EH (cell line): ENCODE data around the gene AMOTL1.
"Not testable (repeated sequence)": the region's sequence is repeated elsewhere in the genome, so short reads cannot be mapped to it uniquely, and the experiment has no call there.

Source experiments
- DNase-seq: peaks from one replicate; pipeline ENCODE4 v3.0.0-alpha.2; 2015; ENCODE audit warnings: low read depth

AMOTL1 gene

DNA sequence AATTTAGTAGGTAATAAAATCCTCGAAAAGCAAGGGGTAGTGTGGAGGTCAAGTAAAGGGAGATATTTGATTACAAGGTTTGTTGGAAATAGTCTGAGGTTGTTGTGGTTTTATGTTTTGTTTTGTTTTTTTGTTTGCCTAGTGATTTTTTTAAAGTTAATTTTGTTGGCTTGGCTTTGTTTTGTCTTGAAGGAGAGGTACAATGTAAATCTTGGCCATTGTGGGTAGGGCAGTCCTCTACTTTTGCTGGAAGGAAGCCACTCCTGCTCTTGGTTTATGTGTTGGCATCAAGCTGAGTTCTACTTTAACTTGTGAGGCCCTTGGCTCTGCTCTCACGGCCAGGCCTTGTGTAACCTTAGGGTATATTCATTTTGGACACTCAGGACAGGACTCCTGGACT lies 3.2 kb downstream of the AMOTL1 start:
- no peak for DNase-seq

- no peak for DNase-seq
These were observed 3.8 kb downstream of the AMOTL1 start for GRCh38 chr11:94771951-94772350.

DNA sequence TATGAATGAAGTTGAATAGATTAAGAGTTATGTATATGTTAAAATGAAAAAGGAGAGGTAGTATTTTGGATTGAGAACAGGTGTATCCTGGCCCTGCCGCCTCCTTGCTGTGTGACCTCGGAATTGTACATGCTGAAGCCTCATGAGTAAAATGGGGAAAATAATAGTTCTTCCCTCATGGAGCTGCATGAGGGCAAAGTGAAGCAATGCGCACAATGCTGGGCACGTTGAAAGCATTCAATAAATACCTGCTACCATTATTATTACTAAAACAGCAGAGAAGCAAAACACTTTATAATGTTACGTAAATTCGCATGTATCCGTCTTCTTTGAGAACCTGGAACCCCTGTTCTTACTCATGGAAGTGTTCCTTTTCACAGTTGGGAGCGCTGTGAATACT lies 5.7 kb downstream of the AMOTL1 start:
- DNase-seq: no peak

DNA sequence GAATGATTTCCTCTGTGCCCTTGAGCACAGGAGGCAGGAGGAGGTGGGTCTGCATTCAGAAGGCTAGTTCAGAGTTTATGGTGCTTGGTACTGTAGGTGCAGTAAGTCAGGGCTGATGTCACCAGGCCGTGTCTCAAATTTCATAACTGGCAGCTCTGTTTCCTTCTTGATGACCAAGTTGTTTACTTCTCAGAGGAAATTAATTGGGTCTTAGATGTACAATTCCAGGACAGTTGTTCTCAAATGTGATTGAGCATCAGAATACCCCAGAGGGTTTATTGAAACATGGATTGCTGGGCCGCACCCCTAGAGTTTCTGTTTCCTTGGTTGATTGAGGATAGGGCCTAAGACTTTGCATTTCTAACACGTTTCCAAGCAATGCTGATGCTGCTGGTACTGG lies 6.2 kb downstream of the AMOTL1 start:
- peak; percentile 45 for DNase-seq

GRCh38 chr11:94775567-94776327 lies 7.6 kb downstream of the AMOTL1 start:
- no peak for DNase-seq

DNA sequence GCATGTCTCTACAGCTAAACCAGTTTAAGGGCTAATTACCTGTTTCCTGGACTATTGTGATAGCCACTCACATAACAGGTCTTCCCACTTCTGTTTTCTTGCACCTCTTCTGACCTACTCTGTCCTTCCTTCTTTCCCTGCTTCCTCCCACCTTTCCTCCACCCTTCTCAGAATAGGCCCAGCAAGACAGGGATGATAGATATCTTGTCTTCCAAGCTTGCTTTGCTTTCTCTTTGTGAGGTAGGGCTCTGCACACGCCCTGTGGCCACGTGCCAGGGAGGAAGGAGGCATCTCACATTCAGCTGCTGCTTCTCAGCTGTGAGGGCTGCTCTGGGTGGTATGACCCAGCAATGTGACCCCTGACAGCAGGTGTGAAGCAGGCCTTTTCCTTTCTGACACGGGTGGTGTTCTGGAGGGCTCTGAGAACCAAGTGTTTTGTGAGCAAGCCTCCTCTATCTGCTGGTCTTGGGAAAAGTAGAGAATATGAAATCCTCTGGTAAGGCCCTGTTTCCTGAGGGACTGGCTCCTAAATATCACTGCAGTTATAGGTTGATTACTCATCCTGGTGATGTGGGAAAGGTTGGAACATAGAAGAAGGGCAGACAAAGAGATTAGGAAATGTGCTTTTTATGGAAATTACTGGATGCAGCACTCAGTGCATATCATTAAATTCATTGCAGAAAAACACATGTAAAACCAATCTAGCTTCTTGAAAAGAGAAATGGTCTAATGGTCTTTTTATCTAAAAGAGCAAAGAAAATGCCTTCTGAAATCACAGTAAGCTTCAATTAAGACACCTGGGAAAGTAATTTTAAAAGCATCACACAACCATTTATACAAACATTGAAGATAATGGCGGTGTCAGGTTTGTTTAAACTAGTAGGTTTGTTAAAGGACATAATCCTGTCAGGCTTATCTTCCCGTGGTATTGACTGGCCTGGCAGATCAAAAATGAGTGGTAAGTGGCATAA lies 8.5 kb downstream of the AMOTL1 start:
- peak; percentile 76 for DNase-seq

DNA sequence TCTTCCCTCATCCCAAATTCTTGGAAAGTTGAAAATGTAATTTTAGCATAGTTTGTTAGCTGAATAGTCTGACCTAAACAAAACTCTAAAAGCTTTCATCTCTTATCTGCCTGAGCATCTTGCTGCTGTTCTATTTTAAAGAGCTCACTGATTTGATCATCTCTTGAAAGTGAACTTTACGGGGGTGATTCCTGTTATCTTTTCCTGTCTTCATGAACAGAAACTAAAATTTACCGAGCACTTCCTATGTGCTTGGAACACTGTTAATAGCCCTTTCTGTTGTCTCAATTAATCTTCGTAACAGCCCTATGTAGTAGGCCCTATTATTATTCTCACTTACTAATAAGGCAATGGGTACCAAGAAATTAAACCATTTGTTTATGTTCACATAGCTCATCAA lies 12.3 kb downstream of the AMOTL1 start:
- DNase-seq: peak; percentile 39

GRCh38 chr11:94781837-94782236 lies 13.7 kb downstream of the AMOTL1 start:
- DNase-seq: peak; percentile 88

GRCh38 chr11:94782446-94782845 lies 14.3 kb downstream of the AMOTL1 start:
- no peak for DNase-seq

DNA sequence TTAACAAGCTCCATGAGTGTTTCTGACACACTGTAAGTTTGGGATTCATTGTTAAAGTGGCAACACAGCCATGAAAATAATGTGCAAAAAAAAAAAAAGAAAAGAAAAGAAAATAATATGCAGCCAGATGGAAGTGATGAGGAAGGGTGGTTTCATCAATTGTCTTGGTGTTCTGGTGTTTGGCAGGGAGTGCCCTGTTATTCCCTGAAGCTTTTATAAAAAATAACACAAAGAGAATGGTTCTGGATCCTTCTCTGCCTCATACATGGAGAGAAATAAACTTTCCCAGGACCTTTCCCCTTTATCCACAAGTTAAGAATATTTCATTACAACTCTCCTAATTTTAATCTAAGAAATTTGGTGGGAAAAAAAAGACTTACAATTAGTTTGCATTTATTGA lies 16.7 kb downstream of the AMOTL1 start:
- no peak for DNase-seq

- no peak for DNase-seq
These were observed 17.4 kb downstream of the AMOTL1 start for GRCh38 chr11:94785509-94785908.

GRCh38 chr11:94786264-94787126 lies 18.3 kb downstream of the AMOTL1 start:
- peak; percentile 59 for DNase-seq

- no peak for DNase-seq
These were observed 19.6 kb downstream of the AMOTL1 start for GRCh38 chr11:94787801-94788200.

GRCh38 chr11:94788396-94788795 lies 20.2 kb downstream of the AMOTL1 start:
- peak; percentile 84 for DNase-seq

- DNase-seq: no peak
These were observed 22.0 kb downstream of the AMOTL1 start for GRCh38 chr11:94790197-94790596.

- DNase-seq: peak; percentile 47
These were observed 22.6 kb downstream of the AMOTL1 start for GRCh38 chr11:94790661-94791180.

- no peak for DNase-seq
These were observed 23.2 kb downstream of the AMOTL1 start for GRCh38 chr11:94791216-94791889.

DNA sequence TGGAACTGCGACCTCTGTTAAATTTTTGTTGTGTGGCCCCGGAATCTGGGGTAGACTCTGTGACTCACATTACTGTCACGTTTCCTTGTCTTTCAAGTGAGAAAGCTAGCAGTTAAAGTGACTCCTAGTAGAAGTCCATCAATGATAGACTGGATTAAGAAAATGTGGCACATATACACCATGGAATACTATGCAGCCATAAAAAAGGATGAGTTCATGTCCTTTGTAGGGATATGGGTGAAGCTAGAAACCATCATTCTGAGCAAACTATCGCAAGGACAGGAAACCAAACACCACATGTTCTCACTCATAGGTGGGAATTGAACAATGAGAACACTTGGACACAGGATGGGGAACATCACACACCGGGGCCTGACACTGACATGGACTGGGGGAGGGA lies 23.8 kb downstream of the AMOTL1 start:
- not testable (repeated sequence) for DNase-seq

- DNase-seq: no peak
These were observed 24.3 kb downstream of the AMOTL1 start for GRCh38 chr11:94792451-94792850.

DNA sequence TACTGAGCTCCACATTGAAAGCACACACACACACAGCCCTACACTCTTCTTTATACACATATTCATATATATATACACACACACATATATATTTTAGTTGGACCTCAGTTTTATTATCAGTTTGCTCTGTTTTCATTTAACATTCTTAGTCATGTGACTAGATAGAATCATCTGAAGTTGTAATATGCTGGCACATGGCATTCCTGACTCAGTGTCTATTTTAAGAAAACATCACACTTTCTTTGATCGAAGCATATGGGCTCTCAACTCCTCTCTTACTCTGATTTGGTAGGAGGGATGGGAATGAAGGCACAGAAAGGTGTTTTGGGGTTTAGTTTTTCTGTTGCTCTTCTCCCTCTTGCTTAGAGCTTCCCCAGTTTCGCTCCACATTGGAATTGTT lies 24.8 kb downstream of the AMOTL1 start:
- DNase-seq: peak; percentile 70

DNA sequence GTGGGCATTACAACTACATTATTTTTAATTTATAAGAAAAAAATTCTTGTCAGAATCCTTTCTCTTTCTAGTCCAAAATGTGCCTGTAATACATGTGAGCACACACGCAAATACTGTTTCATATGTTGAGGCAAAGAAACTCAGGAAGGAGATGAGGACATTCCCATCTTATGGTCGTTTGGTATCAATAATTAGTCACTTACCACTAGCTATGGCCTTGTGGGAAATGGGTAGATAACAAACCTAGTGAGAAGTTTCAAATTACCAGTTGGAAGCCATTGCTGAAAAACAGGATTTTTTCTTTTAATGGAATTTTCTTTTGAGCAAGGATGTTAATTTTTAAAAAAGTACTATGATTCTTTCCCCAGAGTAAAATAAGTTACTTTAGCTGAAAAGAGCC lies 25.7 kb downstream of the AMOTL1 start:
- peak; percentile 53 for DNase-seq
